HCT116 (cell line): ENCODE measurements around the gene FBXO48. TPM values are rescaled to one million over a fixed set of nuclear protein-coding genes. Genes with fewer than 3 reads are reported as not detected.

Source experiments
- total RNA-seq: library from RNA; stranded (reverse); gene quantifications from one replicate; pipeline ENCODE4 v1.2.1, GENCODE V29; 2021; ENCODE audit not compliant: unreplicated experiment

Gene FBXO48
- total RNA-seq, 1 experiment from 2014 or later: 0.91 TPM

Other genes starting within 250 kb of the FBXO48 start
- 69.9 TPM for gene PPP3R1, start 214.8 kb downstream of the FBXO48 start, total RNA-seq
- gene CNRIP1, start 147.3 kb downstream of the FBXO48 start, total RNA-seq: not detected
- gene PLEK, start 102.0 kb downstream of the FBXO48 start, total RNA-seq: 0.22 TPM
- 1.6 TPM for gene APLF, start 291 bp upstream of the FBXO48 start, total RNA-seq
- not detected for gene PROKR1, start 176.3 kb upstream of the FBXO48 start, total RNA-seq